ENCODE measurements around the gene RFLNA.

GRCh38 chr12:124314207-124314606 is 19.3 kb downstream of the RFLNA start:
- TF ChIP-seq CTCF (IDR thresholded peaks at IDR 0.05 in 4 of 5, conservative IDR thresholded peaks at IDR 0.05 in 1 of 5) (no peak), POLR2A (IDR thresholded peaks at IDR 0.05) (no peak)
